PFSK-1 (cell line): Measurements from ENCODE around the gene TANGO6.

Experiments used
- FOXP2 ChIP-seq: optimal IDR thresholded peaks from 2 replicates; pipeline ENCODE3; 2011; ENCODE audit warnings: borderline replicate concordance, control low read depth, inconsistent platforms; ENCODE audit not compliant: insufficient read depth; ENCODE audit errors: extremely low read length, extremely low read depth
- POLR2AphosphoS5 ChIP-seq: IDR thresholded peaks from 2 replicates; pipeline ENCODE4 v1.6.1; 2012; ENCODE audit warnings: low read depth, mild to moderate bottlenecking, control low read depth, low read length, moderate library complexity
- SIN3A ChIP-seq: IDR thresholded peaks from 2 replicates; pipeline ENCODE4 v1.6.1; 2012; ENCODE audit warnings: mild to moderate bottlenecking, low read length, moderate library complexity, borderline replicate concordance; ENCODE audit not compliant: insufficient read depth
- TAF1 ChIP-seq: IDR thresholded peaks from 2 replicates; pipeline ENCODE4 v1.6.1; 2012; ENCODE audit warnings: low read length, control low read depth, borderline replicate concordance; ENCODE audit not compliant: insufficient read depth
- TF ChIP-seq, protein P1 (sequence below), 2 experiments: IDR thresholded peaks; 2 replicates each; pipeline versions ENCODE4 v1.6.1 to v1.8.0; 2011 to 2012; ENCODE audit warnings: low read depth in 2 of 2, low read length in 2 of 2, control low read depth in 1 of 2, inconsistent platforms in 1 of 2, mild to moderate bottlenecking in 1 of 2, moderate library complexity in 1 of 2; ENCODE audit not compliant: insufficient read depth in 1 of 2

TANGO6 gene

DNA sequence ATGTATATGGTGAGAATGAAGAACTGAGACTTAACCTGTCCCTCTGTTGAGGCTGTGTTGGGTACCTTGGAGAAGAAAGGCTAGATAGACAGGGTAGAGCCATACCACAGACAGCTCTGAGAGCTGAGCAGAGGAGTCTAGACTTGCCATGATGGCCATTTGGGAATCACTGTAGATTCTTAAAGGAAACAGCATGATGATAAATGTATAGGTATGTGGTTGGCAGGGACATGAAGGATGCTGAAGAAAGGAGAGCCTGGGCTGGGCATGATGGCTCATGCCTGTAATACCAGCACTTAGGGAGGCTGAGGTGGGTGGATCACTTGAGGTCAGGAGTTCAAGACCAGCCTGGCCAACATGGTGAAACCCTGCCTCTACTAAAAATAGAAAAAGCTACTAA, 147.7 kb downstream of the TANGO6 start:
- TF ChIP-seq FOXP2: no peak
- no peak for TF ChIP-seq POLR2AphosphoS5
- TF ChIP-seq, protein P1, sequence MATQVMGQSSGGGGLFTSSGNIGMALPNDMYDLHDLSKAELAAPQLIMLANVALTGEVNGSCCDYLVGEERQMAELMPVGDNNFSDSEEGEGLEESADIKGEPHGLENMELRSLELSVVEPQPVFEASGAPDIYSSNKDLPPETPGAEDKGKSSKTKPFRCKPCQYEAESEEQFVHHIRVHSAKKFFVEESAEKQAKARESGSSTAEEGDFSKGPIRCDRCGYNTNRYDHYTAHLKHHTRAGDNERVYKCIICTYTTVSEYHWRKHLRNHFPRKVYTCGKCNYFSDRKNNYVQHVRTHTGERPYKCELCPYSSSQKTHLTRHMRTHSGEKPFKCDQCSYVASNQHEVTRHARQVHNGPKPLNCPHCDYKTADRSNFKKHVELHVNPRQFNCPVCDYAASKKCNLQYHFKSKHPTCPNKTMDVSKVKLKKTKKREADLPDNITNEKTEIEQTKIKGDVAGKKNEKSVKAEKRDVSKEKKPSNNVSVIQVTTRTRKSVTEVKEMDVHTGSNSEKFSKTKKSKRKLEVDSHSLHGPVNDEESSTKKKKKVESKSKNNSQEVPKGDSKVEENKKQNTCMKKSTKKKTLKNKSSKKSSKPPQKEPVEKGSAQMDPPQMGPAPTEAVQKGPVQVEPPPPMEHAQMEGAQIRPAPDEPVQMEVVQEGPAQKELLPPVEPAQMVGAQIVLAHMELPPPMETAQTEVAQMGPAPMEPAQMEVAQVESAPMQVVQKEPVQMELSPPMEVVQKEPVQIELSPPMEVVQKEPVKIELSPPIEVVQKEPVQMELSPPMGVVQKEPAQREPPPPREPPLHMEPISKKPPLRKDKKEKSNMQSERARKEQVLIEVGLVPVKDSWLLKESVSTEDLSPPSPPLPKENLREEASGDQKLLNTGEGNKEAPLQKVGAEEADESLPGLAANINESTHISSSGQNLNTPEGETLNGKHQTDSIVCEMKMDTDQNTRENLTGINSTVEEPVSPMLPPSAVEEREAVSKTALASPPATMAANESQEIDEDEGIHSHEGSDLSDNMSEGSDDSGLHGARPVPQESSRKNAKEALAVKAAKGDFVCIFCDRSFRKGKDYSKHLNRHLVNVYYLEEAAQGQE (IDR thresholded peaks at IDR 0.05; ENCODE audit: insufficient read depth in 1 of 2, low read depth in 2 of 2, low read length in 2 of 2): no peak
- TF ChIP-seq SIN3A: no peak
- TF ChIP-seq TAF1: no peak

DNA sequence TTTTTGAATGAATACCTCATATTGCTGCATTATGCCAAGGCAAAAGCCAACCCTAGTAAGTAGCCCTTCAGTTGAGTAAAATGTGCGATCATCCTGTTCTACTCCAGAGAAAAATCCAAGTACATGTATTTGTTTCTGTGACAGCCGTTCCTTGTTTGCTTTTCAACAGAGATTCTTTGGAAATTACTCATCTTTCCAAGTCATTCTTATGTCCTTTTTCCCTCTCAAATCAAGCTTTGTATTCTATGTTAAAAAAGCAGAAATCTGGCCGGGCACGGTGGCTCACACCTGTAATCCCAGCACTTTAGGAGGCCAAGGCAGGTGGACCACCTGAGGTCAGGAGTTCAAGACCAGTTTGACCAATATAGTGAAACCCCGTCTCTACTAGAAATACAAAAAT, 149.2 kb downstream of the TANGO6 start:
- TF ChIP-seq SIN3A (no peak), TAF1 (no peak), POLR2AphosphoS5 (no peak), FOXP2 (no peak)
- TF ChIP-seq, protein P1 (IDR thresholded peaks at IDR 0.05; ENCODE audit: insufficient read depth in 1 of 2, low read depth in 2 of 2, low read length in 2 of 2): no peak

DNA sequence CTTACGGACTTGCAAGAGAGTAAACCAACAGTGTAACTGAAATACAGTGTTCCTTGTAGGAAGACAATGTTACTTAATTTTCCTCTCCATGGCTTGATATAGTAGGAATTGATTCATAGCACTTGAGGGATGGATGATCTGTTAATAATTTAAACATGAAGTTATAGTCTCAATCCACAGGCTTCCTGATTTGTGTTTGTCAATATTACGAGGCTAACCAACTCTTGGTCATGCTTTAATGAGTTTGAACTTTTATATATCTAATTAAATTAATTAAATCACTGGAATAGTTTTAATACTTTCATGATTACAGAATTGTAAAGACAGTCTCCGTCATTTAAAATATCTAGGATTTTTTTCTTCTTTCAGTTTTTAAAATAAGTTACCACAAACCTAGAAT, 150.1 kb downstream of the TANGO6 start:
- TF ChIP-seq FOXP2 (no peak), POLR2AphosphoS5 (no peak), TAF1 (no peak), SIN3A (no peak)
- TF ChIP-seq, protein P1 (IDR thresholded peaks at IDR 0.05; ENCODE audit: insufficient read depth in 1 of 2, low read depth in 2 of 2, low read length in 2 of 2): no peak

DNA sequence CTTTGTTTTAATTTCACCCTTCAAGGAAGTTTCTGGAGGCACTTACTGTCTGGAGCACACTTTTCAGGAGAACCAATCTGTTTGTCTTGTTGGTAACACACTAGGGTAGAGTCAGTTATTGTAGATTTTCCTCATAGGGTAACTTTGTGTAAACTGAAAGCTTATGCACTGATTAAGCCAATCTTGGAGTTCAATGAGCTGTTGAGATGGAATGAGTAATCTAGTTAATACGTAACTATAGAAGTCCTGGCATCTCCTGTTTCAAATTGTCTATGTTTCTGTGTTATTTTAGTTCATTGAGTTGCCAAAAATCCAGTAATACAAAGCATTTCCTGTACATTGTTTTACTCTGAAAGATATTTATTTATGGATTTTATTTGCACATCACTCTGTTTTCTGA, 150.6 kb downstream of the TANGO6 start:
- TF ChIP-seq, protein P1 (IDR thresholded peaks at IDR 0.05; ENCODE audit: insufficient read depth in 1 of 2, low read depth in 2 of 2, low read length in 2 of 2): no peak
- TF ChIP-seq TAF1 (no peak), FOXP2 (no peak), POLR2AphosphoS5 (no peak), SIN3A (no peak)

DNA sequence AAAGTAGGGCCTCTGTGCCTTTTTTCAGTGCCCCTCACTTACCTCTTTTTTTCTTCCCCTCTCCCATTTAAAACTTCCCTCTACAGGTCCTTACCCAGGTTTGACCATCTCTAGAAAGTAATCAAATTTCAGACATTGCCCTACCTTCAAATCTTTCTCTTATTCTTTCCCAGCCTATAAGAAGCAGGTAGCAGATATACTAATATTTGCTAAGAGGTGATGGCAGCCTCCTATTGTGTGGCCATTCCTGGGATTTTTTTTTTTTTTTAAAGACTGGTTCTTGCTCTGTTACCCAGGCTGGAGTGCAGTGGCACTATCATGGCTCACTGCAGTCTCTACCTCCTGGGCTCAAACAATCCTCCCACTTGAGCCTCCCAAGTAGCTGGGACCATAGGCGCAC, 151.0 kb downstream of the TANGO6 start:
- no peak for TF ChIP-seq FOXP2
- no peak for TF ChIP-seq SIN3A
